Stimulated activated CD4-positive, alpha-beta T cell treated with anti-CD3 and anti-CD28 coated beads, Interleukin-15, amount 100 ng/mL, for 24 hours (primary cell): ENCODE results near the gene ST7.
"Not testable (repeated sequence)": the region's sequence is repeated elsewhere in the genome, so short reads cannot be mapped to it uniquely, and the experiment has no call there.

Experiments
- DNase-seq: peaks from one replicate; pipeline ENCODE4 v3.0.0-alpha.2; 2020

Gene ST7

DNA sequence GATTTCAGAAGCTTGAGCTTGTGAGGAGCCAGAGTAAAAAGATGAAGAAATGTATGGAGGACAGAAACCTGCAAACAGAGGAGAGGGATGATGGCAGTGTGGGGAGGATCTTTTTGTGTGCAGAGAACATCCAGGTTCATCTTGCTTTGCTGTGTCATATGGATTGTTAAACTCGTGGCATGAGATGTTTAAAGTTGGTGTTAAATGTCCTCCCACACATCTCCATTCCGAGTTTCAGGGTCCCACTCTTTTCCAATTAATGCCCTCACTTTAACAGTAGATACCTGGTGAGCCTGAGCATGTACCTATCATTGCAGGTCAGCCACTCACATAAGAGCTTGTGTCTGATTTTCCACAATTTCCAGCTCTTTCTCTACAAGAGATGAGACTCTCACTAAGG lies 147.7 kb downstream of the ST7 start:
- no peak for DNase-seq

DNA sequence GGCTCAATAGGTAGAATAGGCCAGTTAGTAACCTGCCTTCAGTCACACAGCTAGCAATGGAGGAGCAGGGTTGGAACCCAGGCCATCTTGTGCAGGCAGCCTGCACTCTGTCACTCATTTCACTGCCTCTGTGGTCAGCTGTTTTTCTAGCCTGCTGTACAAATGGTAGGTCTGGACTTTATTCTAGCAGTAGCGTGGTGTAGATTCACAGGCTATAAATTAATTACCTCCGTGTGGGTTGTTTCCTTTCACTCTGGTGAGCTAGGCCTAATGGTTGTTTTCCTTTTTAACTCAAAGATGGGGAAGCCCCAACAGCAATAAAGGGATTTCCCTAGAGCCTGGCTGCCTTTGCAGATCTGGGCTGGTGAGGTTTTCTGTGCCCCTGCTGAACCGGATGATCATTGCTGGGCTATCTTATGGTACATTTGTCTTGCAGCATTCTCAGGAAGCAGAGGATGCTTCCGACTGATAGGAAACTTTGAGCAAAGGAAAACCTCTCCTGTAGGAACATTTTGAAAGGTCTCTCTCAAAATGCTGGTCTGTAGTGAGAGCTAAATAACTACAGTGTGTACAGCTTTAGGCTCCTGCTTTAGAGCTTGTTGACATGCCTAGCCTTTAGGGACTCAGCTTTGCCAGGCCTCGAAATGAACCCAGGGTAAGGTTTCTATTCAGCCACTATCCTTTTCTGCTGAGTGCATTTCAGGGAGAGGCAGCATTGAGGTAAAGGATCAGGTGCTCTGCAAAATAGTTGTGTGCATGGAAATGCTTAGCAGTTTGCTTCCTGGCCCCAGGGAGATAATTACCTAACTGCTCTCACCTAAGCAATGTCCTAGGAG lies 157.4 kb downstream of the ST7 start:
- DNase-seq, result peak; percentile 63

DNA sequence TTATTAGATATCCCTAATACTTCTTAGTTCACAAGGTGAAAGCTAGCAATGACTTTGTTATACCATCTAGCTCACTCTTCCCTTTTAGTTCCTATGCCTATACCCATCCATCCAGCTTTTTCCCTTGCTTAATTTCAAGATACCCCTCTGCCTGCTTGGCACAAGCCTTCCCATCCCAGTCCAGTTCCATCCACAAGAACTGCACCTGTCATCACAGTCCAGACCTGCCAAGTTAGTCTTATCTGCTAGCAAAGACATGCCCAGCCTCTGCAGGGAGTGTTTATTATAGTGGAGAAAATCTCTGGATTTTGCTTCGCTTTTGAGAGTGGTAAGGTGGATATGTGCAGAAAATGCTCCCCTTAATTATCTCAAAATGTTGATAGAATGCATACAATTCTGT lies 158.2 kb downstream of the ST7 start:
- no peak for DNase-seq

DNA sequence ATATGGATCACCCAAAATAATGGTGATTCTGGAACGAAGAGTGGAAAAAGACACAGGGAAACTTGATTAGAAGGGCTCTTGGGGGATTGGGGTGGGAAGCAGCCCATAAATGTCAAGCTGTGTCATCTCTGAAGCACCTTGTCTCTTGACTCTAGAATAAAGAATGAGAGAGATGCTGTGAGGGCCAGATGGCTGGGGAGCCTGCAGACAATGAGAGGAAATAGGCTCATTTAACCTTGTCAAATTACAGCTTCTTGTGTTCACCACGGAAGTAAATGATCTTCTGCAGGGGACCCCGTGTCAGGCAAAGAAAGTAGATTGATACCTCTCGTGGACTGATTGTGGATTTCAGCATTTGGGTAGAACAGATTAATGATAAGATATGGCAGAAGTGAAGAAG lies 159.3 kb downstream of the ST7 start:
- DNase-seq, result no peak

DNA sequence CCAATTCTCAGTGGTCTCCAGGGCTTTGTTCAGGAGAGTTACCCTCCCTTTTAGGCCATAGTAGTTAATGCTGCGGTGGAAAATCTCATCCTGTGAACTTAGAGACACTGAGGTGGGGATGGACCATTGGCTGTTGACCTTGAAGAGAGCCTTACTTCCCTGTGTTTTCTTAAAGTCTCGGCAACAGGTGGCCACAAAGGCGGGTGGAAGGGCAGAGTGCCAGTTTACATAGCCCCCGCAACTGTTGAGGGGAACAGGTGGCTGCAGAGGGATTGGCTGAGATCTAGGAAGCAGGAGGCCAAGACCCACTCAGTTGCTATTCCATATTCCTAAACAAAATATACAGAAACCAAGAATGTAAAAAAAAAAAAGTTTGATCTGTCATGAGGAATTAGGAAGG lies 160.6 kb downstream of the ST7 start:
- no peak for DNase-seq

DNA sequence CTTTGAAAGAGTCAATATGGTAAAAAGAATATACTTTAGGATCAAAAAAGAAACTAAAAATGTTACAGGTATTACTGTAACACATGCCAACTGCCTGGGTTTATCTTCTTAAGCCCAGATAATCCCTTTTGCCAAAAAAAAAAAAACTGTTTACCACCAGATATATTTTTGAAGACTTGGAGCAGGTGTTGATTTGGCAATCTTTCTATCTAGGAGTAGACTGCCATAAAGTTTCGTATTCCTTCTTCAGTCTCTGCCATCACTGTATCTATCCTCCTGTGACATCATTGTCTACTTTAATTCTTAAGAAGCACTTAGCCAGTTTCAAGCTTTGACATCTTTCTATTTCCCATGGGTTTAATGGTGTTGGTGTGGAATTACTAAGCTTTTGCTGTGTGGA lies 161.0 kb downstream of the ST7 start:
- no peak for DNase-seq

DNA sequence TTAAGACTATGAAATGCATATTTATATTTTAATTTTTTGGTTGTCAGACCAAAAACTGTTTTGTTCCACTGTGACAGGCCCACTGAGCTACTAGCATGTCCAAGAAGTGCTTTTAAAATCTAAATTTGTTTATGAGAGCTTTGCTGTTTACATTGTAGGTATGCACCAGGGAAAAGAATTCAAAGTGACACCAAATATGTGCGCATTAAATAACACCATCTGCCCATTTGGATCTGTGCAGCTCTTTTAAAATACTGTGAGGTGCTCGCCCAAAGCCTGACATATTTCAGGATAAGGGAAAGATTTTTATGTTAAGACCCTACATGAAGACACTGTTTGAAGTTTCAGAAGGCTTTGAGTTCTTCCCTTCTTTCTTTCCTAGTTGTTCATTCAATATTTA lies 162.9 kb downstream of the ST7 start:
- DNase-seq, result no peak

DNA sequence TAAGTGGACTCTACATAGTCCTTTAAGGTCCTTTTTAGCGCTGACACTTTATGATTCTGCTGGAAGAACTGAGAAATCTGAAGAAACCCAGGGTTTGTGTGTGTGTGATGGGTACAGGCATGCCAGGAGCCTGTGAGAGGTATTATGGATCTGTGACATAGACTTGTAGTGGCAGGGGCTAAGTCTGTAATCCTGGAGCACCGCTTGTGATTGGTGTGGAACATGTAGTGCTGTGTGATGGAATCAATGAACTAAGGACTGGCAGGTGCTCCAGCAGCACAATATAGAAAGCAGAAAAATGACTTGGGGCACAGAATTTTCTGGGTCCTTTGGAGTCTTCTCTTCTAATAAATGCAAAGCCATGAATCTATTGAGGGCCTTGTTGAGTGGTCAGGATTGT lies 163.9 kb downstream of the ST7 start:
- no peak for DNase-seq

DNA sequence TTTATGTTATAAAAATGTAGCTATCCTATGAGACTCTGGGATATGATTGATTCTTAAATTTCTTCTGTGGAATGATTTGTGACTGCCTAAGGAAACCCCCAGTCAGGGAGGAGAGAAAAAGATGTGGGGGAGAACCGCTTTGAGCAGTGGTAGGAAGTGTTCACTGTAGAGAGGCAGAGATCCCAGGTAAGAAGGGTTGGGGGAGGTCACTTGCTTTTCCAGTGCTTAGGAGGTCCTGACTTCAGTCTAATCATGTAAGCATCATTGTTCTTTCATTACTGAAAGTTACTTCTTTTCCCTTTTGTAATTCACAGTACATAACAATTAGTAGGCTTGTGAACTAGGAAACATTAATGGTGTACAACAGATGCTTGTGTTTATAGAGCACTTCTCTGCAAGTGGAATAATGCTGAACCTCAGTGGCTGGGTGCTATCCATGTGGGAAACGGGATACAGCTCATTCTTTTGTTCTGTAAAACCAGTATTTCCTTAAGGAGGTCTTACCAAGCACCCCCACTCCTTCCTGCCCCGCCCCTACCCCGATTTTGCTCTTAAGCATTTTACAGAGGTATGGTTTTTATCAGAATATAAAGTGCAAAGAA lies 165.4 kb downstream of the ST7 start:
- DNase-seq, result no peak

DNA sequence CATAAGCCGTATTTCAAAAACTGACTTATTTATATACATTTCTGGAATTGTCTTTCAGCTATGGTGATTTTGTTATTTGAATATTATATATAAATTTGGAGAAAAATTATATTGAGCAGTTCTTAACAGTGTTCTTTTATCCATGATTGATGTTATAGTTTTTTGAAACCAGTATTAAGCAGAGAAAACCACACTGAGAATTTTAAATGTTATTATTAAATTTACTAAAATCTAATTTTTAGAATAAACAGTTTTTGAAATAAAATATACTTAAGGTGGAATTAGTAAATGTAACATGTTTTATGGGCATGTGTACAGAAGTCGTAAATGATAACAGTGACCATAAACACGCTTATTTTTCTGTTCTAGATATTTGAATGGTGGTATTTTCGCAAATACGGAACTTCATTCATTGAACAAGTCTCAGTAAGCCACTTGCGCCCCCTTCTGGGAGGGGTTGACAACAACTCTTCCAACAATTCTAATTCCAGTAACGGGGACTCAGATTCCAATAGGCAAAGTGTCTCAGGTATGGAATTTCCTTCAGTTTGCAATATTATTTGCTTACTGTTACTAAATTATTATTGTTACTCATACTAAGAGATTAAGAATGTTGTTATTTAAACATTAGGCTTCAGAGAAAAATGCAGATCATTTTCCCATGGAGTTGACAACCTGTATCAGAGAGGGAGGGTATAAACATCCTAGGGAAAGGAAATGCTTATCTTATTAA lies 166.1 kb downstream of the ST7 start:
- peak; percentile 88 for DNase-seq

DNA sequence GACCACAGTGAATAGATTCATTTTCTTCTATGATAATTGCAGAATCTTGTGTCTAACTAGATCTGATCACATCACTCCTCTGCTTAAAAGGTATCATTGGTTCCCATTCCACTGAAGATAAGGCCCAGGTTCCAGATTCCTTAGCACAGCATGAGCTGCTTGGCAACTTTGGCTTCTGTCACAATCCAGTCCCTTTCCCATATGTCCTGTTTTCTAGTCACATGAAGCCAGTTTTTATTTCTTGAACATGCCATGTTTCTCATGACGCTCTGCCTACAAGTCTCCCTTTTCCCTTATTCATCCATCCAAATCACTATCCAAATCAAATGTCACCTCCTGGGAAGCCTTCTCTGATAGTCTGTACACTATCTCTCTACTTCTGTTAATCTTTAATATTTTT lies 167.0 kb downstream of the ST7 start:
- DNase-seq, result not testable (repeated sequence)

DNA sequence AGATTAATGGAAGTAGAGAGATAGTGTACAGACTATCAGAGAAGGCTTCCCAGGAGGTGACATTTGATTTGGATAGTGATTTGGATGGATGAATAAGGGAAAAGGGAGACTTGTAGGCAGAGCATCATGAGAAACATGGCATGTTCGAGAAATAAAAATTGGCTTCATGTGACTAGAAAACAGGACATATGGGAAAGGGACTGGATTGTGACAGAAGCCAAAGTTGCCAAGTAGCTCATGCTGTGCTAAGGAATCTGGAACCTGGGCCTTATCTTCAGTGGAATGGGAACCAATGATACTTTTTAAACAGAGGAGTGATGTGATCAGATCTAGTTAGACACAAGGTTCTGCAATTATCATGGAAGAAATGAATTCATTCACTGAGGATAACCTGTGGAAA lies 168.7 kb downstream of the ST7 start:
- not testable (repeated sequence) for DNase-seq

DNA sequence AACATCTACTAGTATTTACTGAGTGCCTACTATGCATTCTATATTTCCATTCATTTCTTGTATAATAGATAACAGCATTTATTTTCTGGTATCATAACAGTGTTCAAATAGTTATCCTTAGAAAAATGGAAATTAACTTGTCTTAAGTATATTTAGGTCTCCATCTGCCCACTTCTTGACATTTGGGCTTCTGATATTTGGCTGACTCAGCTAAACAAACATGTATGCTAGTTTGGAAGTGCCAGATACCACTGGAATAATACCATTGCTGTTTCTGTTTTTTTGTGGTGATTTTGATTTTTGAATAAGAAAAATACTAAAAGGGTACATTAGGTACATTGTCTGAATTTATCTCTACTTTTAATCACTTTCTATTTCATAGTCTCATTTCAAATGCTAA lies 169.2 kb downstream of the ST7 start:
- DNase-seq, result no peak

DNA sequence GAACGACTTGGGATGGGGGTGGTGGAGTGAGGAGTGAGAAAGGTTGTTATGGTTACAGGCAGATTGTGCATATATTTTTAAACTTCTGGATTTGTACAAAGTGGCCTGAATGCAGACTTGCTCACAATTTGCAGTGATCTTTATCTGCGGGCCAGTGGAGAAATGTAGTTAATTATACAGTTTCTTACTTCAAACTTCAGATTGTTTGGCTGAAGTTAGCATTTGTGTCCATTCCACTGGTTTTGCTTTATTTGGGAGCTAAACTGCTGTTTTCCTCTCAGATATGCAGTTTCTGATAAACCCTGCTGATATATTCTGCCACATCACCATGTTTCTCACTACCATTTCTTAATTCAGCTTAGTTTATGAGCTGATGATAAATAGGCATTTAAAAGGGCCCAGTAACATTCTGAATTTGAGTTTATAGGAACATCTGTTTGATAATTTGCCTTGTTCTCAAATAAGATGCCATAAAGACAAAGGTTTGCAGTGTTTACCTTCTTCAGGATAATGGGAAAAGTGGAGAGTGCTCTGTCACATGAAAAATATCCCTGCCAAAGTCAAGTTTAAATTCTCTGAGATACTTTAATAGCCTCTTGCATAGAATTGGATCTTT lies 170.1 kb downstream of the ST7 start:
- no peak for DNase-seq

DNA sequence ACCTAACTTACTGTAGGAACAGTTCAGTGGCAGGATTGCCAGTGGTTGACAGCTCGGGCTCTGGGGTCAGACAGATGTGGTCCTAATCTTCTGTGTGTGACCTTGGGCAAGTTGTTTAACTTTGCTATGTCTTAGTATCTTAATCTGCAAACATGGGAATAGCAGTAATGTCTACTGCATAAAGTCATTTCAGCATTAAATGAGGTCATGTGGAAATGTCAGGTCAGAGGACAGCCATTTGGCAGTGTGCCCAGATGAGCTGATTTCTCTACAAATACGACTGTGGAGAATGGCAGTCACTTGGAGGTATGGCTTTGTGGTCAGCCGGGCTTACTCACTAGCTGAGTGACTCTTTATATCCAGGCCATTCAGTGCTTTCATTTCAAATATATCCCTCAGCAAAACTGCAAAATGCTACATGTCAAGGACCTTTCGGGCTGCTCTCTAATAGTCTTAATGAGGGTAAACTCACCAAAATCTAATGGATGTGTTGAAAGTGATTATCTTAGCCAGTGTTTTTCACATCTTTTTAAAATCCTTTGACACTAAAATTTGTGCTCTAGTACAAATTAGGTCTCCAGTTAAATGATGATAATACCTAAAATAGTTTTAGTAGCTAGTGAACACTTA lies 171.4 kb downstream of the ST7 start:
- DNase-seq, result peak; percentile 82

DNA sequence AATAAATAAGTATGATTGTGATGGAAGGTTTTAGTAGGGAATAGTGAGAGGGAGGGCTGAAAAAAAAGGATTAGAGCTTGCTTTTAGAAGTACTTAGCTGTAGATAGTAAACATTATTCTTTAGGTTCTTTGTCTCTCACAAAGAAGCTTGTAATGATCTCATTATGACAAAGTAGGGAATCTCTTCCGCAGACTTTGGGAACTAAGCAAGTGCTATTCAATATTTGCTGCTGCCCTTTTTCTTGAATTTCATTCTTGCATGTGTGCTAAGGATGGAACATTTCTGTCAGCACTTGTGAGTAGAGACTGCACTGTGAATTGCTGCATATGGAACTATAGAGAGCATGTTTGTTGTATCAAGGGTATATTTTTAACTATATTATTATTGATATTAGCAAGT lies 173.4 kb downstream of the ST7 start:
- no peak for DNase-seq

DNA sequence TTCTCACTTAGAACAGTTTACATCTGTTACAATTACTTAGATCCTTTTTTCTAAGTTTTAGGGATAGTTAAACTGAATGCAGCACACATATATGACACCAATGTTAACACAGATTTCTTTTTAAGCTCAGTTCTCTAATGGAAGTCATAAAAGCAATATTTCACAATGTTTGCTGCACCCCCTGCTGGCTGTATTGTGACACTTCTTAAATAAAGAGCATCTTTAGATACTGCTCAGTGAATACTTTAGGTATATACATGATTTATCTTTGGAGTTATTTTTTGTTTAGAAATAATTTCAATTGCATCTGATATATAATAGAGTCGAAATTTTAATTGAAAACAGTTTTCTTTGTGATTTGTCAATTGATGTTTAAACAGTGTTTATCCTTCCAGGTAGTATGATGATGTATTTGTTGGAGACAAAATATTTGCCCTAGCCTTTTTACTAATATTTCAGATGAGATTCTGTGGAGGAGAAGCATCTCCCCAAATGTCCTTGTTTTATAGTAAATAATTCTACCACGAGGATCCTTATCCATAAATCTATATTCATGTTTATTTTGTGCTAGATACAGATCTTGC lies 174.4 kb downstream of the ST7 start:
- DNase-seq, result peak; percentile 63

DNA sequence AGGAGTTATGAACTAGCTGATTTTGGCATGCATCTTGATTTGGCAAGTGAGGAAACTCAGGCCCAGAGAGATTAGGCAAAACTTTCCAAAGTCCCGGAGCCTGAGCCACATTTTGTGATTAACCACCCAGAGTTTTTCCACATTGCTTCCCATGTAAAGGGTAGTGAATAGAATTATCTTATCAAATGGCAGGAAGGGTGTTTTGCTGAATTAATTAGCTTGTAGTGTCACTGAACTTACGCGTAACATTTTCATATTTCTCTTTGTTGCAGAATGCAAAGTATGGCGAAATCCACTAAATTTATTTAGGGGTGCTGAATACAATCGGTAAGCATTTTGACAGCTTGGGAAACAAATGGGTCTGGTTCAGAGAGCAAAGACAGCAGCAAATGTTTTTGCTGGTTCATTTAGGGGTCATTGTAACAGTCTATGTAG lies 176.2 kb downstream of the ST7 start:
- no peak for DNase-seq

DNA sequence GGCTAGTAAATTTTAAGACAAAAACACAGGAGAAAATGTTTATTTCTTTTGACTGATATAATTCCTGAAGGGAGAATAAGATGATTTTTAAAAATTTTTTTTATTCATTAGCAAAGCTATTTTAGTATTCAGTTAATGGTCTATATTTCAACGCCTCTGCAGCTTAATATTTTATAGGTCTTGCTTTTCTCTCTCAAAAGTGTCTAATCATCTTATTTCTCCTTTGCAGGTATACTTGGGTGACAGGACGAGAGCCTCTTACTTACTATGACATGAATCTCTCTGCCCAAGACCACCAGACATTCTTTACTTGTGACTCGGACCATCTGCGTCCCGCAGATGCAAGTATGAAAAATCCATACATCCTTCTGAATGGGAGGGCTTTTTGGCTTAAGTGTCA lies 177.0 kb downstream of the ST7 start:
- DNase-seq, result no peak

DNA sequence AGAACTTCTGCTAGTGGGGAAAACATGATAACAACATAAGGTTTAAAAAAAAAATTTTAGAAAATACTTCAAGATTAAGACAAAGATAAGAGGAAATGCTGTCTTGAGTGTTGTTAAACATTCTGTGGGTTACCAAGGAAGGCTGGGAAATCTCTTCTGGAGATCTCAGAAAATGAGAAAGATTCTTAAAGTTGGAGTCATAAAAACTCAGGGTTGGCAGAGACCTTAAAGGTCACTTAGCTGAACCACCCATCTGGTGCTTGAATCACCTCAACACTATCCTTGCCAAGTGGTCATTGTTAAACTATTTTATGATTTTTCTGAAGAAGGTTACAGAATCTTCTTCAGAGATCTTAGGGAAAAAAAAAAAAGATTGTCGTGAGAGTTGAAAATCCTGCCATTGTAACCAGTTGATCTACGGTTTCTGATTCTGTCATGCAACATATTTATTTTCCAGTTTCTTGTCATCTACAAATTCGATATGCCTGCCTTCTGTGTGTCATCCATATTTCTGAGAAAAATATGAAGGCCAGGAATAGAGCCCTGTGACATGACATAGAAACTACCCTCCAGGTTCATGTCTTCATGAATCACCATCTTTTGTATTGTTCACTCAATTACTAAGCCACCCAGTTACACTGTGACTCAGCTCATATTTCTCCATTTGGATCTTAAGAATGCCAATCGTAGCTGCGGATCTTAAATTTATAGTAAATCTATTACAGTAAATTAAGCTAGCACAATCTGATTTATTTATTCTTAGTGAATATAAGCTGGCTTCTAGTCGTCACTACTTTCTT lies 179.2 kb downstream of the ST7 start:
- DNase-seq, result no peak

DNA sequence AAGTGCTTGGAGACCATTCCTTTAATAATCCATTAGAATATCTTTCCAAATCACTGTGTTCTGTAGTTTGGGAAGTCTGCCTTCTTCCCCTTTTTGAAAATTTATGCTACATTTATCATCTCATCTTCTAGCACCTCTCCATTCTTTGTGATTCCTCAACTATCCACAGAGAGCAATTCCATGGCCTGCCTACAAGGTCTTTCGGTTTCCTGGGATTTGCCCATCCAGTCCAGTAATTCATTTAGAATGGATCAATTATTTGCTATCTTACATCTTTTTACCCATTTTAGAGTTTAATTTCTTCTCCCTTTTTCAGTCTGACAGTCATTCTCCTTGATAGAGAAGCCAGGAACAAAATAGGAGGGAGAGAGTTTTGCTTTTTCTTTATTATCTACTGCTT lies 179.8 kb downstream of the ST7 start:
- DNase-seq, result no peak

DNA sequence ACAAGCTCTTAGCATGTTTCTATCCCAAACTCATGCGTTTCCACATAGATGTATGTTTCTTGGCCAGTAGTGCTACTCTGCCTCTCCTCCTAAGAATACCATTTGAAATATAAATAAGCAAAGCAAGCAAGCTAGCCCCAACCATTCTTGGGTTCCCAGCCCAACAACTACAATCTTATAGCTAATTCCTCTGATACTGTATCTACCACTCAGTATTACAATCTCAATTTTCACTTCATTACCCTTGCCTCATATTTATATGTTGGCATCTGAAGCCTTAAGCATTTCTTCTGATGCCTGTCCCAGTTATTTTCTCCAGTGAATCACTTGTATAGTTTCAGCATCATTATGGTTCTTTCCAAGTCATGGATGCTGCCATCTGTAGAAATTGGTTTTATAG lies 181.1 kb downstream of the ST7 start:
- DNase-seq, result no peak
